Esophagus squamous epithelium (tissue), 4 donors: Measurements from ENCODE around the gene RIC8B.

Experiments
- CTCF ChIP-seq, 6 experiments: fragments of 450-650 bp in 4 of 6; fragments of 200-600 bp in 2 of 6; sonication (generic) in 2 of 6; IDR thresholded peaks; one replicate each; pipeline ENCODE4 v1.5.1; 2016 to 2019; ENCODE audit warnings: antibody characterized with exemption in 6 of 6, mild to moderate bottlenecking in 4 of 6, moderate library complexity in 4 of 6
- POLR2A ChIP-seq, 4 donors: fragments of 450-650 bp; IDR thresholded peaks; one replicate each; pipeline ENCODE4 v1.6.1; 2017; ENCODE audit warnings: antibody characterized with exemption in 4 of 4, mild to moderate bottlenecking in 4 of 4, moderate library complexity in 3 of 4

GRCh38 chr12:106888348-106888970, 114.0 kb downstream of the RIC8B start:
- TF ChIP-seq POLR2A (IDR thresholded peaks at IDR 0.05) (no peak), CTCF (IDR thresholded peaks at IDR 0.05) (no peak)
